ENCODE results near the gene IRF5. TPM values are rescaled to one million over a fixed set of nuclear protein-coding genes. Genes with fewer than 3 reads are reported as not detected.

Gene IRF5
- total RNA-seq, 1 experiment from 2014 or later = 13.4 TPM

DNA sequence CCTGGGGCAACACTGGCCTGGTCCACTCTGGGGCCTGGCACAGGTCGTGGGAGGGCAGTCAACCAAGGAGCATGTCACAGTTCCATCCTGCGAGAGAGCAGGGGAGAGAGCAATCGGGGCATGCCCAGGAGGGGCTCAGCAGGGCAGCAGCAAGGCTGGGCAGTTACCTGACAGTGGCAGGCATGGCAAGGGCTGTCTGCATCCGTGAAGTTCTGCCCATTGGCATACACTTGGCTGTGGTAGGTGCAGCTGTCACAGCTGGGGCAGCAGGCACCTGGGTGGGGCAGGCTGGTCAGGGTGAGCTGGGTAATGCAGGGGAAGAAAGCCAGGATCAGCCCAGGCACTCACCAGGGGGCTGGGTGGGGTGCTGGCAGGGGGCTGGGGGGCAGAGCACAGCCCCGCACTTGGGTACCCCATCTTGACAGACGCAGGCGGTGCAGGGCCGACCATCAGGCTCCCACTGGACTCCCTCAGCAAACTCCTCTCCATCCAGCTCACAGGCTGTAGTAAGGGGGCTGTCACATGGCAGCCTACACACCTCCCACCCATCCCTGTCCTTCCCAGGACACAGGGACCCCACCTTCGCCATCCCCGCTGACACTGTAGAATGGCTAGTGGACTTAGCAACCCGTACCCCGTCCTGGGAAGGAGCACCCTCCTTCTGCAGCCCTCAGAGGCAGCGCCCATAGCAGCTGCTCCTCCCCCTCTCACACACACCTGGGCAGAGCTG is 45.0 kb upstream of the IRF5 start:
- no TSS peak for BruUV-seq (replicated peaks)
- Mint-ChIP-seq H3K4me3 (ENCODE audit: low read depth, unreplicated experiment) (peak overlapping the region; percentile 57), H3K27me3 (ENCODE audit: unreplicated experiment) (no peaks in the 10 kb centered on the region), H3K4me1 (ENCODE audit: low read depth, unreplicated experiment) (peaks cover 15% of the 10 kb centered on the region), H3K9me3 (ENCODE audit: low read depth, unreplicated experiment) (no peaks in the 10 kb centered on the region), H3K27ac (ENCODE audit: unreplicated experiment) (peak overlapping the region; percentile 52), H3K36me3 (ENCODE audit: insufficient read depth, unreplicated experiment) (peaks cover 46% of the 10 kb centered on the region)
- CTCF ChIA-PET = interaction anchor here (0.6 to 1.2 kb wide), 2 partner anchors 9 to 15 kb away, joined by 3 read pairs; no protein-coding TSS in a partner anchor
- peak; percentile 49 for DNase-seq
- intact Hi-C loops (cut with micrococcal nuclease; ENCODE audit: unreplicated experiment) = no loop called here
- TF ChIP-seq, protein P1, sequence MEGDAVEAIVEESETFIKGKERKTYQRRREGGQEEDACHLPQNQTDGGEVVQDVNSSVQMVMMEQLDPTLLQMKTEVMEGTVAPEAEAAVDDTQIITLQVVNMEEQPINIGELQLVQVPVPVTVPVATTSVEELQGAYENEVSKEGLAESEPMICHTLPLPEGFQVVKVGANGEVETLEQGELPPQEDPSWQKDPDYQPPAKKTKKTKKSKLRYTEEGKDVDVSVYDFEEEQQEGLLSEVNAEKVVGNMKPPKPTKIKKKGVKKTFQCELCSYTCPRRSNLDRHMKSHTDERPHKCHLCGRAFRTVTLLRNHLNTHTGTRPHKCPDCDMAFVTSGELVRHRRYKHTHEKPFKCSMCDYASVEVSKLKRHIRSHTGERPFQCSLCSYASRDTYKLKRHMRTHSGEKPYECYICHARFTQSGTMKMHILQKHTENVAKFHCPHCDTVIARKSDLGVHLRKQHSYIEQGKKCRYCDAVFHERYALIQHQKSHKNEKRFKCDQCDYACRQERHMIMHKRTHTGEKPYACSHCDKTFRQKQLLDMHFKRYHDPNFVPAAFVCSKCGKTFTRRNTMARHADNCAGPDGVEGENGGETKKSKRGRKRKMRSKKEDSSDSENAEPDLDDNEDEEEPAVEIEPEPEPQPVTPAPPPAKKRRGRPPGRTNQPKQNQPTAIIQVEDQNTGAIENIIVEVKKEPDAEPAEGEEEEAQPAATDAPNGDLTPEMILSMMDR (IDR thresholded peaks at IDR 0.05; ENCODE audit: unreplicated experiment) = no peak

DNA sequence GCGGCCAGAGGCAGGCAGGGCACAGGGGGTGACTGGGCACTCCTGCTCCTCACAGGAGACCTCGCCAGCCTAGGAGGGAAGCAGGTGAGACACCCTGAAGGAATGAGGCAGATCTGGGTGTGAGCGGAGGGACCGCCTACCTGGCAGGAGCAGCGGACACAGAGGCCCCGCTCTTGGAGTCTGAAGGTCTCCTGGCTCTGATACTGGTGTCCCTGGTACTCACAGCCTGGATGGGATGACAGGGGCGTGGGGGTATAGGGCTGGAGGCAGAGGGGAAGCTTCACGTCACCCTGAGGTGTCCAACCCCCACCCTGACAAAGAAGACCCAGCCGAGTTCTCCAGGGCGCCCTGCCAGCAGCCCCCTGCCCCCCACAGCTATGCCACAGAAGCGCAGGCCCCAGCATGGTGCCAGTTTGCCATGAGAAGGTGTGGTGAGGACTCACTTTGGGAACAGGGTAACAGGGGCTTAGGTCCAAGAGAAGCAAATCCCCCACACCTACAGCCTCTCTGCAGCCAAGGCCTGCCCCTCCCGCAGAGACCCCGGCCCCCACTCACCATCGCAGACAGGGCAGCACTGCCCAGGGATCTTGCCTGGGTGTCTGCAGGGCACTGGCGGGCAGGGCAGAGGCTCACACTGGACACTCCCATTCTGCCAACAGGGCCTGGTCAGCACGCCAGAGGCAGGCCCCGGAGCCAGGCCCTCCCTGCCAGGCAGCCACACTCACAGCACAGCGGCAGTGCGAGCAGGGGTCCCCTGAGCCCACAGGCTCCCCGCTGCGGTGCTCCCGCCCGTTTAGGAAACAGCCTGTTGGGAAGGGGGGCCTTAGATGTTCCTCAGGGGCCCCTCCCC is 44.3 kb upstream of the IRF5 start:
- DNase-seq = peak; percentile 92
- H3K4me3 Mint-ChIP-seq (ENCODE audit: low read depth, unreplicated experiment) = peak overlapping the region; percentile 57
- H3K36me3 Mint-ChIP-seq (ENCODE audit: insufficient read depth, unreplicated experiment) = peaks cover 46% of the 10 kb centered on the region
- no peaks in the 10 kb centered on the region for H3K9me3 Mint-ChIP-seq (ENCODE audit: low read depth, unreplicated experiment)
- intact Hi-C loops (cut with micrococcal nuclease; ENCODE audit: unreplicated experiment) = no loop called here
- CTCF ChIA-PET = interaction anchor here (0.6 to 1.2 kb wide), 3 partner anchors 10 to 15 kb away, joined by 3 read pairs; no protein-coding TSS in a partner anchor
- H3K27me3 Mint-ChIP-seq (ENCODE audit: unreplicated experiment) = no peaks in the 10 kb centered on the region
- peaks cover 15% of the 10 kb centered on the region for H3K4me1 Mint-ChIP-seq (ENCODE audit: low read depth, unreplicated experiment)
- BruUV-seq (replicated peaks) = TSS peak; percentile 62
- TF ChIP-seq, protein P1 (IDR thresholded peaks at IDR 0.05; ENCODE audit: unreplicated experiment) = no peak
- peak overlapping the region; percentile 52 for H3K27ac Mint-ChIP-seq (ENCODE audit: unreplicated experiment)

DNA sequence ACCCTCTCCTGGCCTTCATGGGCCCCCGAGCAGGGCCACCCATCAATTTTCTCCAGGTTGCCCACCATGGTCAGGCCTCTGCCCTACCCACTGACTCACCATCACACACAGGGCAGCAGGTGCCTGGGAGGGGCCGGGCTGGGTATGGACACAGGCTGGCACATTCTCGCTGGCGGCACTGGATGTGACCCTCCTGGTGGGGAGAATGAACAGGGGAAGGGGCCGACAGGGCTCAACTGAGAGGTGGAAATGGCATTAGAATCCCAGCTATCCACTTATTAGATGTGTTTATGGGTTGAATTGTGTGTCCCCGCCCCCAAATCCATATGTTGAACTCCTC is 43.7 kb upstream of the IRF5 start:
- Mint-ChIP-seq H3K9me3 (ENCODE audit: low read depth, unreplicated experiment) (no peaks in the 10 kb centered on the region), H3K36me3 (ENCODE audit: insufficient read depth, unreplicated experiment) (peaks cover 46% of the 10 kb centered on the region), H3K4me1 (ENCODE audit: low read depth, unreplicated experiment) (peaks cover 15% of the 10 kb centered on the region), H3K27me3 (ENCODE audit: unreplicated experiment) (no peaks in the 10 kb centered on the region), H3K27ac (ENCODE audit: unreplicated experiment) (no peak overlapping the region), H3K4me3 (ENCODE audit: low read depth, unreplicated experiment) (no peak overlapping the region)
- no TSS peak for BruUV-seq (replicated peaks)
- CTCF ChIA-PET = interaction anchor here (0.6 kb wide), 1 partner anchor 12 kb away, joined by 3 read pairs; no protein-coding TSS in a partner anchor
- intact Hi-C loops (cut with micrococcal nuclease; ENCODE audit: unreplicated experiment) = no loop called here
- no peak for DNase-seq
- TF ChIP-seq, protein P1 (IDR thresholded peaks at IDR 0.05; ENCODE audit: unreplicated experiment) = no peak

DNA sequence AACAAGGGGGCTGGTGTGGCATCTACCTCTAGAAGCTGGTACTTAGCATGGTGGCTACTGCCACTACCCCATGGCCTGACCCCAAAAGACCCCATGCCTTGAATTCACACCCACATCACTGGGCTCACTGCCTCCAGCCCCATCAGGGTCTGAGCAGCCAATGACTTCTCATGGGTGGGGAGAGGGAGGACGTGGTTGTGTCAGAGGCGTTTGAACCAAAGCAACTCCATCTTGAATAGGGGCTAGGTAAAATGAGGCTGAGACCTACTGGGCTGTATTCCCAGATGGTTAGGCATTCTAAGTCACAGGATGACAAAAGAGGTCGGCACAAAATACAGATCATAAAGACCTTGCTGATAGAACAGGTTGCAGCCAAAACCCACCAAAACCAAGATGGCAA is 42.4 kb upstream of the IRF5 start:
- H3K36me3 Mint-ChIP-seq (ENCODE audit: insufficient read depth, unreplicated experiment) = peaks cover 35% of the 10 kb centered on the region
- H3K4me3 Mint-ChIP-seq (ENCODE audit: low read depth, unreplicated experiment) = no peak overlapping the region
- CTCF ChIA-PET = no interaction called here
- no peak for DNase-seq
- BruUV-seq (replicated peaks) = no TSS peak
- intact Hi-C loops (cut with micrococcal nuclease; ENCODE audit: unreplicated experiment) = no loop called here
- TF ChIP-seq, protein P1 (IDR thresholded peaks at IDR 0.05; ENCODE audit: unreplicated experiment) = no peak
- no peak overlapping the region for H3K27ac Mint-ChIP-seq (ENCODE audit: unreplicated experiment)
- H3K4me1 Mint-ChIP-seq (ENCODE audit: low read depth, unreplicated experiment) = peaks cover 15% of the 10 kb centered on the region
- no peaks in the 10 kb centered on the region for H3K27me3 Mint-ChIP-seq (ENCODE audit: unreplicated experiment)
- no peaks in the 10 kb centered on the region for H3K9me3 Mint-ChIP-seq (ENCODE audit: low read depth, unreplicated experiment)

Measured in Calu3 (cell line).